Ishikawa (cell line): ENCODE results near the gene DCTPP1.

Experiments used
- CEBPB ChIP-seq: IDR thresholded peaks from 2 replicates; pipeline ENCODE4 v1.6.1; 2012
- CREB1 ChIP-seq: IDR thresholded peaks from 2 replicates; pipeline ENCODE4 v1.6.1; 2012; ENCODE audit warnings: low read depth
- EGR1 ChIP-seq: IDR thresholded peaks from 2 replicates; pipeline ENCODE4 v1.6.1; 2012
- EP300 ChIP-seq: IDR thresholded peaks from 2 replicates; pipeline ENCODE4 v1.6.1; 2012; ENCODE audit warnings: borderline replicate concordance
- FOXM1 ChIP-seq: IDR thresholded peaks from 2 replicates; pipeline ENCODE4 v1.6.1; 2012; ENCODE audit warnings: low read depth, borderline replicate concordance
- MAX ChIP-seq: IDR thresholded peaks from 2 replicates; pipeline ENCODE4 v1.6.1; 2012
- NFIC ChIP-seq: IDR thresholded peaks from 2 replicates; pipeline ENCODE4 v1.6.1; 2012
- RAD21 ChIP-seq: IDR thresholded peaks from 2 replicates; pipeline ENCODE4 v1.6.1; 2012; ENCODE audit warnings: low read depth
- REST ChIP-seq: IDR thresholded peaks from 2 replicates; pipeline ENCODE4 v1.6.1; 2012; ENCODE audit warnings: low read depth, mild to moderate bottlenecking
- TAF1 ChIP-seq: IDR thresholded peaks from 2 replicates; pipeline ENCODE4 v1.6.1; 2012; ENCODE audit warnings: low read depth, mild to moderate bottlenecking
- TCF12 ChIP-seq: IDR thresholded peaks from 2 replicates; pipeline ENCODE4 v1.6.1; 2012; ENCODE audit warnings: low read depth
- TEAD4 ChIP-seq: IDR thresholded peaks from 2 replicates; pipeline ENCODE4 v1.6.1; 2012
- YY1 ChIP-seq: IDR thresholded peaks from 2 replicates; pipeline ENCODE4 v1.6.1; 2012; ENCODE audit warnings: low read depth
- ZBTB7A ChIP-seq: IDR thresholded peaks from 2 replicates; pipeline ENCODE4 v1.6.1; 2012; ENCODE audit warnings: low read depth
- TF ChIP-seq, protein P1 (sequence below): IDR thresholded peaks from 2 replicates; pipeline ENCODE4 v1.6.1; 2012

DCTPP1 gene

GRCh38 chr16:30443631-30444030, 13.8 kb upstream of the DCTPP1 start:
- TF ChIP-seq, protein P1, sequence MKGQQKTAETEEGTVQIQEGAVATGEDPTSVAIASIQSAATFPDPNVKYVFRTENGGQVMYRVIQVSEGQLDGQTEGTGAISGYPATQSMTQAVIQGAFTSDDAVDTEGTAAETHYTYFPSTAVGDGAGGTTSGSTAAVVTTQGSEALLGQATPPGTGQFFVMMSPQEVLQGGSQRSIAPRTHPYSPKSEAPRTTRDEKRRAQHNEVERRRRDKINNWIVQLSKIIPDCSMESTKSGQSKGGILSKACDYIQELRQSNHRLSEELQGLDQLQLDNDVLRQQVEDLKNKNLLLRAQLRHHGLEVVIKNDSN: no peak
- TF ChIP-seq ZBTB7A (no peak), TCF12 (no peak), NFIC (no peak), EGR1 (no peak), EP300 (no peak), YY1 (no peak), TEAD4 (no peak), TAF1 (no peak), MAX (no peak), REST (no peak)

- TF ChIP-seq CREB1: no peak
These were observed 10.0 kb upstream of the DCTPP1 start for GRCh38 chr16:30439720-30440348.

DNA sequence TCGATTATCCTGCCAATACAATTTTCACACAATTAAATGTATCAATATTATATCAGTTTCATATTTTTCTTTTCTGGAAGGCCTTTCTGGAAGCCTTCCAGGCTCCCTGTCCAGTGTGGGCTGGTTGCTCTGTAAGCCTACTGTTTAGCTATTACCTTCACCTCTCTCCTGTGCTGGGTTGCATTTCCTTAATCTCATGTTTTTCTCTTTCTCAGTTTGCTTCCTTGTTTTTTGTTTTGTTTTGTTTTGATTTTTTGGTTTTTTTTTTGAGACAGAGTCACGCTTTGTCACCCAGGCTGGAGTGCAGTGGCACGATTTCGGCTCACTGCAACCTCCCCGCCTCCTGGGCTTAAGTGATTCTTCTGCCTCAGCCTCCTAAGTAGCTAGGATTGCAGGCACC, 9.0 kb upstream of the DCTPP1 start:
- TF ChIP-seq CEBPB (no peak), FOXM1 (no peak), YY1 (no peak), TEAD4 (no peak), MAX (no peak), EP300 (no peak), TAF1 (no peak), TCF12 (no peak), NFIC (no peak), CREB1 (no peak), ZBTB7A (no peak), REST (no peak), RAD21 (no peak), EGR1 (no peak)
- TF ChIP-seq, protein P1: no peak

GRCh38 chr16:30437511-30438046, 7.7 kb upstream of the DCTPP1 start:
- TF ChIP-seq, protein P1: no peak
- TF ChIP-seq CEBPB (no peak), EGR1 (no peak), EP300 (no peak), NFIC (no peak), REST (no peak), YY1 (no peak), TCF12 (no peak), TAF1 (no peak), ZBTB7A (no peak), MAX (no peak), FOXM1 (no peak), TEAD4 (no peak), RAD21 (no peak)
